SKM-1 treated with dmso at 0.1 percent for 144 hours (cell line): ENCODE data around the gene HPS1.

Experiments used
- DNase-seq: peaks from one replicate; lab custom pipeline; 2025; ENCODE audit not compliant: unreplicated experiment; lab: John Stamatoyannopoulos, UW

Gene HPS1

GRCh38 chr10:98446661-98447221 lies at the start of gene HPS1:
HPS1 (minus strand) TSS chr10:98446935; CDS start chr10:98443240, 3,695 bp downstream.
- peak; percentile 50 for DNase-seq

- no peak for DNase-seq
These were observed 46.0 kb upstream of the HPS1 start for GRCh38 chr10:98492763-98493162.

GRCh38 chr10:98489561-98490481 lies 43.1 kb upstream of the HPS1 start:
- DNase-seq = no peak

GRCh38 chr10:98488669-98489430 lies 42.1 kb upstream of the HPS1 start:
- DNase-seq = peak; percentile 36

- no peak for DNase-seq
These were observed 40.9 kb upstream of the HPS1 start for GRCh38 chr10:98487649-98488048.

- DNase-seq = no peak
These were observed 39.7 kb upstream of the HPS1 start for GRCh38 chr10:98486421-98486820.

GRCh38 chr10:98485959-98486358 lies 39.2 kb upstream of the HPS1 start:
- no peak for DNase-seq

- no peak for DNase-seq
These were observed 36.9 kb upstream of the HPS1 start for GRCh38 chr10:98483658-98484057.

- DNase-seq = no peak
These were observed 35.4 kb upstream of the HPS1 start for GRCh38 chr10:98482096-98482495.

GRCh38 chr10:98481404-98481945 lies 34.7 kb upstream of the HPS1 start:
- no peak for DNase-seq

GRCh38 chr10:98478430-98479222 lies 31.9 kb upstream of the HPS1 start:
- no peak for DNase-seq

- no peak for DNase-seq
These were observed 31.1 kb upstream of the HPS1 start for GRCh38 chr10:98477861-98478260.

- DNase-seq = no peak
These were observed 27.9 kb upstream of the HPS1 start for GRCh38 chr10:98474628-98475027.

- no peak for DNase-seq
These were observed 25.5 kb upstream of the HPS1 start for GRCh38 chr10:98472196-98472595.

- DNase-seq = no peak
These were observed 24.1 kb upstream of the HPS1 start for GRCh38 chr10:98470850-98471249.

- no peak for DNase-seq
These were observed 22.5 kb upstream of the HPS1 start for GRCh38 chr10:98469001-98469931.

- peak; percentile 79 for DNase-seq
These were observed 21.0 kb upstream of the HPS1 start for GRCh38 chr10:98467506-98468318.

GRCh38 chr10:98466861-98467505 lies 20.2 kb upstream of the HPS1 start:
- DNase-seq = no peak
